ENCODE data around the gene SNAPC1. TPM values are rescaled to one million over a fixed set of nuclear protein-coding genes. Genes with fewer than 3 reads are reported as not detected.

SNAPC1 gene
- total and polyA plus RNA-seq, 9 of the 15 experiments (the other 6 are each of a cell fraction or from before 2014, with no cell fraction given) = 3.7 to 9.0 (median 7.9) TPM

GRCh38 chr14:61724133-61724532, 38.1 kb upstream of the SNAPC1 start:
- TF ChIP-seq ZNF311 (CRISPR knock-in tag; IDR thresholded peaks at IDR 0.05) (no peak), ZNF511 (CRISPR knock-in tag; IDR thresholded peaks at IDR 0.05) (no peak), CEBPG (CRISPR knock-in tag; IDR thresholded peaks at IDR 0.05) (no peak), CEBPG (tag; conservative IDR thresholded peaks at IDR 0.05 in 1 of 2, IDR thresholded peaks at IDR 0.05 in 1 of 2) (no peak), ZNF785 (CRISPR knock-in tag; IDR thresholded peaks at IDR 0.05) (no peak), ZNF592 (IDR thresholded peaks at IDR 0.05) (no peak), BRD4 (IDR thresholded peaks at IDR 0.05) (no peak), RBM39 (optimal IDR thresholded peaks at IDR 0.05; ENCODE audit: low read depth, low read length) (no peak), ZNF277 (CRISPR knock-in tag; IDR thresholded peaks at IDR 0.05; ENCODE audit: borderline replicate concordance) (no peak), MCM3 (IDR thresholded peaks at IDR 0.05) (no peak)
- no peak overlapping the region for H2AFZ ChIP-seq (ENCODE audit: low read depth, low read length)
- no peak overlapping the region for H3K27ac ChIP-seq (ENCODE audit: extremely low read depth, low read depth, low read length)
- no peaks in the 10 kb centered on the region for H3K27me3 ChIP-seq (ENCODE audit: control insufficient read depth in 2 of 2, insufficient read depth in 2 of 2, low read length in 2 of 2)
- H3K4me3 ChIP-seq = no peak overlapping the region
- ChIA-PET POLR2A (no interaction called here), CTCF (ENCODE audit: low intra/inter-chr PET ratio) (no interaction called here)
- in situ Hi-C loops (cut with MboI) = no loop called here
- peaks cover 20% of the 10 kb centered on the region for H3K79me2 ChIP-seq (ENCODE audit: control insufficient read depth, insufficient read depth, low read length)
- no peak overlapping the region for H3K9ac ChIP-seq (ENCODE audit: insufficient read depth in 1 of 2, low read depth in 2 of 2, low read length in 2 of 2)
- no peaks in the 10 kb centered on the region for H3K9me3 ChIP-seq (replicated peaks; ENCODE audit: control insufficient read depth, insufficient read depth, low read depth, low read length)
- no peaks in the 10 kb centered on the region; the same call in 1 of the 2 replicates for H4K20me1 ChIP-seq (replicated peaks; ENCODE audit: control insufficient read depth, insufficient read depth, low read length)
- FAIRE-seq (no peak), ATAC-seq (no peak), DNase-seq (ENCODE audit: extremely low read depth in 1 of 4, low spot score in 3 of 4) (no peak)
- H3K4me2 ChIP-seq (ENCODE audit: insufficient read depth, low read length) = no peak overlapping the region
- WGBS (ENCODE audit: insufficient coverage, low coverage, missing lambda C conversion rate) = 57% methylated on average over 1 of the region's 2 CpGs
- BruUV-seq (replicated peaks) = no TSS peak
- no peaks in the 10 kb centered on the region for H3K9me1 ChIP-seq (ENCODE audit: control insufficient read depth, insufficient read depth, low read length)
- H3K36me3 ChIP-seq (ENCODE audit: control insufficient read depth, insufficient read depth, low read length) = peaks cover 70% of the 10 kb centered on the region; the same call in 2 of the 3 replicates
- H3K4me1 ChIP-seq (replicated peaks in 1 of 2; ENCODE audit: control insufficient read depth in 2 of 2, insufficient read depth in 2 of 2, low read length in 2 of 2) = no peaks in the 10 kb centered on the region; a peak in 2 of 5 replicates
- intact Hi-C loops (cut with micrococcal nuclease) = no loop called here

Data from K562 (cell line).